Occipital lobe (tissue), 2 donors: ENCODE results near the gene P2RY2. TPM values are rescaled to one million over a fixed set of nuclear protein-coding genes. Genes with fewer than 3 reads are reported as not detected.
"Not testable (repeated sequence)": the region's sequence is repeated elsewhere in the genome, so short reads cannot be mapped to it uniquely, and the experiment has no call there.

Source experiments
- DNase-seq: peaks from one replicate; lab custom pipeline; 2025; lab: John Stamatoyannopoulos, UW
- total RNA-seq: library from RNA; depleted of rRNA; stranded (reverse); fragments of >200 nt; gene quantifications from one replicate; pipeline ENCODE4 v1.2.3, GENCODE V29; 2014

P2RY2 gene
- total RNA-seq, 1 donor from 2014 or later, result not detected

GRCh38 chr11:73265853-73266645 lies 48.0 kb downstream of the P2RY2 start:
- DNase-seq, result no peak

- no peak for DNase-seq
These were observed 48.6 kb downstream of the P2RY2 start for GRCh38 chr11:73266646-73267020.

- no peak for DNase-seq
These were observed 49.2 kb downstream of the P2RY2 start for GRCh38 chr11:73267122-73267846.

GRCh38 chr11:73267906-73268540 lies 49.9 kb downstream of the P2RY2 start:
- DNase-seq, result no peak

- DNase-seq, result no peak
These were observed 50.7 kb downstream of the P2RY2 start for GRCh38 chr11:73268671-73269271.

GRCh38 chr11:73269459-73270015 lies 51.5 kb downstream of the P2RY2 start:
- no peak for DNase-seq

GRCh38 chr11:73270016-73270854 lies 52.2 kb downstream of the P2RY2 start:
- DNase-seq, result no peak

GRCh38 chr11:73270855-73271477 lies 52.9 kb downstream of the P2RY2 start:
- no peak for DNase-seq

GRCh38 chr11:73271478-73271865 lies 53.4 kb downstream of the P2RY2 start:
- DNase-seq, result not testable (repeated sequence)

GRCh38 chr11:73271936-73272679 lies 54.0 kb downstream of the P2RY2 start, which contains the start of gene P2RY6:
P2RY6 (plus strand) TSS chr11:73272338; CDS start chr11:73296519, 24,181 bp downstream.
- no peak for DNase-seq

- no peak for DNase-seq
These were observed 54.6 kb downstream of the P2RY2 start for GRCh38 chr11:73272680-73273038.

GRCh38 chr11:73273222-73273895 lies 55.3 kb downstream of the P2RY2 start:
- DNase-seq, result no peak

GRCh38 chr11:73274191-73274590 lies 56.1 kb downstream of the P2RY2 start:
- DNase-seq, result not testable (repeated sequence)

- DNase-seq, result no peak
These were observed 56.8 kb downstream of the P2RY2 start for GRCh38 chr11:73274722-73275380.

GRCh38 chr11:73275381-73275750 lies 57.3 kb downstream of the P2RY2 start:
- no peak for DNase-seq

GRCh38 chr11:73277467-73277866 lies 59.4 kb downstream of the P2RY2 start:
- no peak for DNase-seq

GRCh38 chr11:73280626-73281025 lies 62.5 kb downstream of the P2RY2 start:
- no peak for DNase-seq

- DNase-seq, result no peak
These were observed 63.2 kb downstream of the P2RY2 start for GRCh38 chr11:73281201-73281741.
